Purkinje cell (primary cell): ENCODE measurements around the gene HSPB9. TPM values are rescaled to one million over a fixed set of nuclear protein-coding genes. Genes with fewer than 3 reads are reported as not detected.

Source experiments
- polyA plus RNA-seq: library from polyadenylated mRNA; unstranded; fragments of >200 nt; fragmentation: Nextera tagmentation; gene quantifications from 2 replicates; pipeline ENCODE4 v1.2.1, GENCODE V29; 2014

The HSPB9 gene
- 0.62 TPM in 1 of 2 replicates, not detected in the other for polyA plus RNA-seq

GRCh38 chr17:42122371-42123303 is at the start of gene HSPB9:
TSS of gene HSPB9 (plus strand) at chr17:42122804. CDS start at chr17:42122851, 47 bp downstream.

GRCh38 chr17:42097691-42098631 is 24.6 kb upstream of the HSPB9 start, which contains the start of gene ZNF385C:
TSS of gene ZNF385C (minus strand) at chr17:42098473. CDS start at chr17:42063056, 35,417 bp downstream.

GRCh38 chr17:42112552-42113176 is 9.9 kb upstream of the HSPB9 start, which contains the start of gene DHX58:
TSS of gene DHX58 (minus strand) at chr17:42112714. CDS start at chr17:42111892, 822 bp downstream.

GRCh38 chr17:42120770-42121769 is 1.5 kb upstream of the HSPB9 start, which contains the start of gene KAT2A:
TSS of gene KAT2A (minus strand) at chr17:42121367. CDS start at chr17:42121304, 63 bp downstream.

Other genes with a start within 250 kb of the HSPB9 start
- 40.6 and 43.7 TPM in 2 replicates for gene ACLY, start 203.9 kb upstream of the HSPB9 start, polyA plus RNA-seq
- 6.8 TPM in 1 of 2 replicates, not detected in the other for gene ODAD4, start 192.2 kb upstream of the HSPB9 start, polyA plus RNA-seq
- 5.6 and 7.3 TPM in 2 replicates for gene CNP, start 156.0 kb upstream of the HSPB9 start, polyA plus RNA-seq
- 58.9 and 120 TPM in 2 replicates for gene DNAJC7, start 105.4 kb upstream of the HSPB9 start, polyA plus RNA-seq
- 0.69 and 1.6 TPM in 2 replicates for gene NKIRAS2, start 102.7 kb upstream of the HSPB9 start, polyA plus RNA-seq
- 0.91 and 2.4 TPM in 2 replicates for gene C17orf113, start 72.2 kb upstream of the HSPB9 start, polyA plus RNA-seq
- gene ZNF385C, start 24.3 kb upstream of the HSPB9 start, polyA plus RNA-seq: 42.1 and 57.2 TPM in 2 replicates
- 27.4 and 68.3 TPM in 2 replicates for gene DHX58, start 10.1 kb upstream of the HSPB9 start, polyA plus RNA-seq
- 11.8 and 17.1 TPM in 2 replicates for gene KAT2A, start 1.4 kb upstream of the HSPB9 start, polyA plus RNA-seq
- gene RAB5C, start 32.2 kb downstream of the HSPB9 start, polyA plus RNA-seq: 0.46 and 1.3 TPM in 2 replicates
- gene KCNH4, start 58.3 kb downstream of the HSPB9 start, polyA plus RNA-seq: not detected in 2 replicates
- not detected in 2 replicates for gene HCRT, start 62.6 kb downstream of the HSPB9 start, polyA plus RNA-seq
- 0.25 and 1.2 TPM in 2 replicates for gene GHDC, start 71.7 kb downstream of the HSPB9 start, polyA plus RNA-seq
- gene STAT5B, start 153.6 kb downstream of the HSPB9 start, polyA plus RNA-seq: 0.52 and 2.0 TPM in 2 replicates
- not detected in 2 replicates for gene STAT5A, start 165.7 kb downstream of the HSPB9 start, polyA plus RNA-seq